Karpas-422 (cell line): Measurements from ENCODE around the gene LTC4S. TPM values are rescaled to one million over a fixed set of nuclear protein-coding genes. Genes with fewer than 3 reads are reported as not detected.
"Not testable (repeated sequence)": the region's sequence is repeated elsewhere in the genome, so short reads cannot be mapped to it uniquely, and the experiment has no call there.

Source experiments
- DNase-seq: peaks from one replicate; pipeline ENCODE4 v3.0.0-alpha.2; 2015
- H2AFZ ChIP-seq: fragments of 200-600 bp; sonication (generic); 2 replicates; pipeline ENCODE4 v1.6.1; 2014; ENCODE audit warnings: antibody characterized with exemption, low read length, mixed read lengths
- H3K27ac ChIP-seq: fragments of 200-600 bp; sonication (generic); 2 replicates; pipeline ENCODE4 v1.5.1; 2014; ENCODE audit warnings: mild to moderate bottlenecking, low read length, moderate library complexity
- H3K27me3 ChIP-seq: fragments of 200-600 bp; sonication (generic); 2 replicates; pipeline ENCODE4 v1.6.1; 2014; ENCODE audit warnings: low read length, mixed read lengths
- H3K36me3 ChIP-seq: fragments of 200-600 bp; sonication (generic); 2 replicates; pipeline ENCODE4 v1.6.1; 2014; ENCODE audit warnings: low read length, mixed read lengths; ENCODE audit not compliant: insufficient read depth
- H3K4me1 ChIP-seq: fragments of 200-600 bp; sonication (generic); 2 replicates; pipeline ENCODE4 v1.6.1; 2014; ENCODE audit warnings: mild to moderate bottlenecking, low read length, mixed read lengths
- H3K4me2 ChIP-seq: fragments of 200-600 bp; sonication (generic); 2 replicates; pipeline ENCODE4 v1.6.1; 2014; ENCODE audit warnings: low read length, low read depth, mild to moderate bottlenecking; ENCODE audit not compliant: poor library complexity, severe bottlenecking
- H3K4me3 ChIP-seq: fragments of 200-600 bp; sonication (generic); 2 replicates; pipeline ENCODE4 v1.5.1; 2014; ENCODE audit warnings: mild to moderate bottlenecking, antibody characterized with exemption, low read length, mixed read lengths
- H3K79me2 ChIP-seq: fragments of 200-600 bp; sonication (generic); 2 replicates; pipeline ENCODE4 v1.6.1; 2014; ENCODE audit warnings: mild to moderate bottlenecking, low read length, mixed read lengths
- H3K9ac ChIP-seq: fragments of 200-600 bp; sonication (generic); 2 replicates; pipeline ENCODE4 v1.6.0; 2014; ENCODE audit warnings: low read length
- H3K9me2 ChIP-seq: fragments of 200-600 bp; sonication (generic), shearing (Covaris generic); replicated peaks from 2 replicates; pipeline ENCODE4 v1.6.0; 2014; ENCODE audit warnings: mild to moderate bottlenecking, low read length, moderate library complexity; ENCODE audit not compliant: insufficient read depth
- H3K9me3 ChIP-seq: fragments of 300-700, 200-600 bp; sonication (generic); 2 replicates; pipeline ENCODE4 v1.6.1; 2014; ENCODE audit warnings: low read length, mixed read lengths
- H4K20me1 ChIP-seq: fragments of 200-600 bp; sonication (generic); 2 replicates; pipeline ENCODE4 v1.6.1; 2014; ENCODE audit warnings: mild to moderate bottlenecking, antibody characterized with exemption, low read length, low read depth; ENCODE audit not compliant: insufficient read depth
- total RNA-seq: library from RNA; depleted of rRNA; stranded (reverse); fragments of >200 nt; shearing (Covaris generic); gene quantifications from 2 replicates; pipeline ENCODE4 v1.2.3, GENCODE V29; 2014; ENCODE audit warnings: low replicate concordance

LTC4S gene
- total RNA-seq, 1 experiment from 2014 or later, result not detected

GRCh38 chr5:179783128-179783527 is 10.7 kb upstream of the LTC4S start:
- Histone ChIP-seq H3K4me1 (peaks cover under 1% of the 10 kb centered on the region; the same call in 1 of the 2 replicates), H3K4me2 (no peak overlapping the region), H3K4me3 (no peak overlapping the region), H3K9me3 (no peaks in the 10 kb centered on the region), H4K20me1 (no peaks in the 10 kb centered on the region), H3K79me2 (no peaks in the 10 kb centered on the region), H2AFZ (no peak overlapping the region), H3K27ac (no peak overlapping the region), H3K36me3 (no peaks in the 10 kb centered on the region), H3K27me3 (no peaks in the 10 kb centered on the region), H3K9me2 (no peaks in the 10 kb centered on the region), H3K9ac (no peak overlapping the region)
- no peak for DNase-seq

- H3K4me3 ChIP-seq, result no peak overlapping the region
- no peaks in the 10 kb centered on the region for H3K79me2 ChIP-seq
- no peaks in the 10 kb centered on the region for H3K27me3 ChIP-seq
- no peak overlapping the region for H3K9ac ChIP-seq
- H3K9me2 ChIP-seq, result no peaks in the 10 kb centered on the region
- H2AFZ ChIP-seq, result no peak overlapping the region
- H3K9me3 ChIP-seq, result no peaks in the 10 kb centered on the region
- H3K4me2 ChIP-seq, result no peak overlapping the region
- peaks cover 5% of the 10 kb centered on the region for H3K4me1 ChIP-seq
- DNase-seq, result no peak
- H3K36me3 ChIP-seq, result no peaks in the 10 kb centered on the region
- H3K27ac ChIP-seq, result no peak overlapping the region
- H4K20me1 ChIP-seq, result no peaks in the 10 kb centered on the region
Measured at GRCh38 chr5:179786861-179787260, 6.9 kb upstream of the LTC4S start.

GRCh38 chr5:179788193-179788854 is 5.5 kb upstream of the LTC4S start:
- Histone ChIP-seq H3K27me3 (no peaks in the 10 kb centered on the region), H3K9me2 (no peaks in the 10 kb centered on the region), H3K79me2 (no peaks in the 10 kb centered on the region), H3K4me2 (no peak overlapping the region), H2AFZ (no peak overlapping the region), H3K36me3 (no peaks in the 10 kb centered on the region), H3K27ac (no peak overlapping the region), H3K9me3 (no peaks in the 10 kb centered on the region), H4K20me1 (0 out of 2 replicates have a peak, but pooled peaks cover 4% of the 10 kb centered on the region), H3K4me3 (no peak overlapping the region), H3K4me1 (peaks cover 5% of the 10 kb centered on the region), H3K9ac (no peak overlapping the region)
- no peak for DNase-seq

- H2AFZ ChIP-seq, H3K4me2 ChIP-seq, H3K36me3 ChIP-seq, H3K27me3 ChIP-seq, DNase-seq, H4K20me1 ChIP-seq, H3K9me3 ChIP-seq, H3K9me2 ChIP-seq, H3K79me2 ChIP-seq, H3K27ac ChIP-seq, H3K4me3 ChIP-seq, H3K9ac ChIP-seq: not testable (repeated sequence)
- peaks cover 14% of the 10 kb centered on the region for H3K4me1 ChIP-seq
Measured at GRCh38 chr5:179789278-179789677, 4.5 kb upstream of the LTC4S start.

- H2AFZ ChIP-seq, result no peak overlapping the region
- H3K36me3 ChIP-seq, result no peaks in the 10 kb centered on the region
- H3K27ac ChIP-seq, result no peak overlapping the region
- peaks cover 11% of the 10 kb centered on the region for H4K20me1 ChIP-seq
- no peak overlapping the region for H3K4me2 ChIP-seq
- H3K4me1 ChIP-seq, result peaks cover 37% of the 10 kb centered on the region
- no peak overlapping the region for H3K9ac ChIP-seq
- no peak overlapping the region for H3K4me3 ChIP-seq
- no peaks in the 10 kb centered on the region for H3K27me3 ChIP-seq
- no peaks in the 10 kb centered on the region for H3K79me2 ChIP-seq
- DNase-seq, result no peak
- no peaks in the 10 kb centered on the region for H3K9me3 ChIP-seq
- no peaks in the 10 kb centered on the region for H3K9me2 ChIP-seq
Measured at GRCh38 chr5:179791881-179792611, 1.7 kb upstream of the LTC4S start.

GRCh38 chr5:179792612-179793467 is 946 bp upstream of the LTC4S start:
- no peak overlapping the region for H3K4me3 ChIP-seq
- peaks cover 37% of the 10 kb centered on the region for H3K4me1 ChIP-seq
- DNase-seq, result no peak
- no peak overlapping the region for H3K4me2 ChIP-seq
- no peaks in the 10 kb centered on the region for H3K9me2 ChIP-seq
- no peak overlapping the region for H2AFZ ChIP-seq
- peaks cover 11% of the 10 kb centered on the region for H4K20me1 ChIP-seq
- H3K9ac ChIP-seq, result no peak overlapping the region
- H3K9me3 ChIP-seq, result no peaks in the 10 kb centered on the region
- no peaks in the 10 kb centered on the region for H3K36me3 ChIP-seq
- no peaks in the 10 kb centered on the region for H3K27me3 ChIP-seq
- H3K79me2 ChIP-seq, result no peaks in the 10 kb centered on the region
- H3K27ac ChIP-seq, result no peak overlapping the region

GRCh38 chr5:179794171-179794570 is 385 bp downstream of the LTC4S start:
- DNase-seq, result no peak
- Histone ChIP-seq H2AFZ (no peak overlapping the region), H3K9ac (no peak overlapping the region), H3K36me3 (no peaks in the 10 kb centered on the region), H3K79me2 (no peaks in the 10 kb centered on the region), H4K20me1 (peaks cover 11% of the 10 kb centered on the region), H3K9me2 (no peaks in the 10 kb centered on the region), H3K27ac (no peak overlapping the region), H3K9me3 (no peaks in the 10 kb centered on the region), H3K4me1 (peaks cover 34% of the 10 kb centered on the region), H3K4me2 (no peak overlapping the region), H3K27me3 (no peaks in the 10 kb centered on the region), H3K4me3 (no peak overlapping the region)

GRCh38 chr5:179794575-179794974 is 789 bp downstream of the LTC4S start:
- Histone ChIP-seq H3K79me2 (no peaks in the 10 kb centered on the region), H3K4me1 (peaks cover 34% of the 10 kb centered on the region), H4K20me1 (peaks cover 11% of the 10 kb centered on the region), H2AFZ (no peak overlapping the region), H3K4me2 (peak overlapping the region; percentile 72), H3K36me3 (no peaks in the 10 kb centered on the region), H3K9me3 (no peaks in the 10 kb centered on the region), H3K4me3 (no peak overlapping the region), H3K27me3 (no peaks in the 10 kb centered on the region), H3K9me2 (no peaks in the 10 kb centered on the region), H3K9ac (no peak overlapping the region), H3K27ac (no peak overlapping the region)
- no peak for DNase-seq
